Transverse colon (tissue), 4 donors: Measurements from ENCODE around the gene VGLL3. TPM values are rescaled to one million over a fixed set of nuclear protein-coding genes. Genes with fewer than 3 reads are reported as not detected.

Experiments
- DNase-seq: peaks from one replicate; pipeline ENCODE4 v3.0.0-alpha.2; 2019
- H3K27ac ChIP-seq, 4 donors: fragments of 200-600 bp; sonication (generic); 2 replicates each; pipeline ENCODE4 v1.5.1; 2016 to 2018; ENCODE audit warnings: inconsistent platforms in 4 of 4
- H3K27me3 ChIP-seq: fragments of 200-600 bp; sonication (generic); 2 replicates; pipeline ENCODE4 v1.5.1; 2017; ENCODE audit warnings: inconsistent platforms
- H3K36me3 ChIP-seq, 4 donors: fragments of 200-600 bp; sonication (generic); 2 replicates each; pipeline ENCODE4 v1.5.1; 2017 to 2019; ENCODE audit warnings: inconsistent platforms in 4 of 4
- H3K4me1 ChIP-seq, 4 donors: fragments of 200-600 bp; sonication (generic); 2 replicates each; pipeline ENCODE4 v1.5.1; 2017 to 2020; ENCODE audit warnings: inconsistent platforms in 4 of 4
- H3K4me3 ChIP-seq, 4 donors: fragments of 200-600 bp; sonication (generic); 1 replicate in 1 of 4; 2 replicates in 3 of 4; pipeline versions ENCODE4 v1.5.1 to v1.6.1; 2017 to 2019; ENCODE audit warnings: inconsistent platforms in 4 of 4
- H3K9me3 ChIP-seq, 2 donors: fragments of 200-600 bp; sonication (generic); 2 replicates each; pipeline ENCODE4 v1.5.1; 2017 to 2019; ENCODE audit warnings: inconsistent platforms in 2 of 2
- EP300 ChIP-seq: sonication (generic); formaldehyde crosslinking; IDR thresholded peaks from one replicate; pipeline ENCODE4 v1.6.1; 2017; ENCODE audit warnings: antibody characterized with exemption, low read depth
- POLR2A ChIP-seq: fragments of 450-650 bp; IDR thresholded peaks from one replicate; pipeline ENCODE4 v1.6.1; 2016; ENCODE audit warnings: antibody characterized with exemption, mild to moderate bottlenecking, moderate library complexity
- POLR2AphosphoS5 ChIP-seq, 3 donors: sonication (generic); formaldehyde crosslinking; IDR thresholded peaks; one replicate each; pipeline ENCODE4 v1.6.1; 2016; ENCODE audit warnings: antibody characterized with exemption in 3 of 3
- WGBS, 2 donors: methylation state at CpG; one replicate each; pipeline ENCODE4 v1.1.5; 2018; ENCODE audit warnings: low coverage in 1 of 2; 5-methylcytosine and 5-hydroxymethylcytosine counted together
- in situ Hi-C, 4 donors: fragments of 200-750 bp; cut with MboI; loops; one replicate each; pipeline versions ENCODE4 v1.15.0 to v1.15.1; 2017; ENCODE audit warnings: low sequenced_read_pairs in 3 of 4, low pct_ligation_motif_present in 1 of 4, low pct_unique_long_range_greater_than_20kb in 1 of 4
- intact Hi-C: fragments of 100-400 bp; cut with DNase I; formaldehyde crosslinking; loops from one replicate; pipeline ENCODE4 v1.15.1; 2023; ENCODE audit warnings: low total_unique reads
- total RNA-seq, 4 donors: library from RNA; depleted of rRNA; stranded (reverse); fragments of >200 nt; gene quantifications; one replicate each; pipeline ENCODE4 v1.1.0, GENCODE V29; 2016
- TF ChIP-seq, protein P1 (sequence below), 5 experiments: fragments of 200-600 bp in 3 of 5; fragments of 450-650 bp in 2 of 5; sonication (generic) in 3 of 5; IDR thresholded peaks; 1 replicate in 2 of 5; 2 replicates in 3 of 5; pipeline ENCODE4 v1.5.1; 2016 to 2017; ENCODE audit warnings: antibody characterized with exemption in 5 of 5, inconsistent platforms in 3 of 5, mild to moderate bottlenecking in 2 of 5, moderate library complexity in 1 of 5

VGLL3 gene
- total RNA-seq, 4 donors from 2014 or later = 3.8 to 138 (median 8.0) TPM

DNA sequence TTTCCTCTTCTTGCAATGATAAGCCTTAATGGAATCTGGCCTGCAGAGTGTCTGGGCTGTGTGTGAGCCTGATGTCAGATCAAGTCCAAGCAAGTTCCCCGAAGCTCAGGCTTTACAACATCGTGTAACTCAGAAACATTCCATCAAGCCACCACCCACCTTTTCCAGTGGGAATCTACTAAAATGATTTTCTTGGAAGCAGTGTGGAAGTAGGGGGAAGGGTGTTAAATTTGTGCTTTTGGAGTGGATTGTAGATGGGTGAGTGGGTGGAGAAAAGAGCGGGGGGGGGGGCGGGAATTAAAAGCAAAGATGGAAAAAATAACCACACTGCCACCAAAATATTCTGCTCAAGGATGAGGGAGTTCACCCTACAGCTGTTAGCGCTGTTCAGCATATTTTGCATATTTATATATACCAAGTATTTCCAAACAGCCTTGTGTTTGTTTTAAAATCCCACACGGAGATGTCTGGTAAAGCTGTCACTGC, 53.6 kb downstream of the VGLL3 start:
- no peak overlapping the region for H3K4me3 ChIP-seq
- H3K4me1 ChIP-seq = no peaks in the 10 kb centered on the region
- in situ Hi-C loops = no loop called here
- WGBS, 2 donors = 61 to 66% methylated on average over 5 to 6 of the region's 6 CpGs
- intact Hi-C loops = loop anchor here (10.0 kb wide), 1 partner anchor 907 kb away; no protein-coding TSS in a partner anchor
- H3K27ac ChIP-seq = peak overlapping the region in 2 of 4 donors; percentile 1 to 31
- no peak for TF ChIP-seq POLR2A
- TF ChIP-seq EP300 = no peak
- H3K27me3 ChIP-seq = no peaks in the 10 kb centered on the region
- H3K9me3 ChIP-seq = no peaks in the 10 kb centered on the region
- no peaks in the 10 kb centered on the region for H3K36me3 ChIP-seq
- no peak for DNase-seq

DNA sequence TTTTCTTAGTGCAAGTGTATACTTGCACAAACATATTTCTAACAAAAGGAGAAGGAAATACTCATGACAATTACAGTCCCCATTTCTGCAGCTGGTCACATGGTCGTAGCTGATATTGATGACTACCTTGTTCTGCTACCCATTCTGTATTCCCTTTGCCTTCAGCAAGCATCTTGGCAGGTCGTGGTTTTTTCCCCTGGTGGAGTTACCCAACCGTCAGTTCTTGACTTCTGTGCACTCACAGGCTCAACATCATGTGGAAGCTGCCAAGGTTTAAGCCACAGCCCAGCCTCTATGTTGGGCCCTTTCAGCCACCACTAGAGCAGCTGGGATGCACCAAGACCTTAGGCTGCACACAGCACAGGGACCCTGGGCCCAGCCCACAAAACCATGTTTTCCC, 56.1 kb downstream of the VGLL3 start:
- no peaks in the 10 kb centered on the region for H3K27me3 ChIP-seq
- no peak for TF ChIP-seq POLR2AphosphoS5 (IDR thresholded peaks at IDR 0.05)
- TF ChIP-seq, protein P1, sequence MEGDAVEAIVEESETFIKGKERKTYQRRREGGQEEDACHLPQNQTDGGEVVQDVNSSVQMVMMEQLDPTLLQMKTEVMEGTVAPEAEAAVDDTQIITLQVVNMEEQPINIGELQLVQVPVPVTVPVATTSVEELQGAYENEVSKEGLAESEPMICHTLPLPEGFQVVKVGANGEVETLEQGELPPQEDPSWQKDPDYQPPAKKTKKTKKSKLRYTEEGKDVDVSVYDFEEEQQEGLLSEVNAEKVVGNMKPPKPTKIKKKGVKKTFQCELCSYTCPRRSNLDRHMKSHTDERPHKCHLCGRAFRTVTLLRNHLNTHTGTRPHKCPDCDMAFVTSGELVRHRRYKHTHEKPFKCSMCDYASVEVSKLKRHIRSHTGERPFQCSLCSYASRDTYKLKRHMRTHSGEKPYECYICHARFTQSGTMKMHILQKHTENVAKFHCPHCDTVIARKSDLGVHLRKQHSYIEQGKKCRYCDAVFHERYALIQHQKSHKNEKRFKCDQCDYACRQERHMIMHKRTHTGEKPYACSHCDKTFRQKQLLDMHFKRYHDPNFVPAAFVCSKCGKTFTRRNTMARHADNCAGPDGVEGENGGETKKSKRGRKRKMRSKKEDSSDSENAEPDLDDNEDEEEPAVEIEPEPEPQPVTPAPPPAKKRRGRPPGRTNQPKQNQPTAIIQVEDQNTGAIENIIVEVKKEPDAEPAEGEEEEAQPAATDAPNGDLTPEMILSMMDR (IDR thresholded peaks at IDR 0.05) = no peak
- TF ChIP-seq EP300 = no peak
- no peak for TF ChIP-seq POLR2A
- H3K4me1 ChIP-seq = no peaks in the 10 kb centered on the region
- H3K9me3 ChIP-seq = no peaks in the 10 kb centered on the region
- H3K4me3 ChIP-seq = no peak overlapping the region
- no peak for DNase-seq
- no peaks in the 10 kb centered on the region for H3K36me3 ChIP-seq
- intact Hi-C loops (loop anchor here (10.0 kb wide), 1 partner anchor 910 kb away; no protein-coding TSS in a partner anchor), in situ Hi-C loops (no loop called here)
- H3K27ac ChIP-seq = no peak overlapping the region
- WGBS, 2 donors = 60 to 65% methylated on average over 1 to 3 of the region's 3 CpGs

DNA sequence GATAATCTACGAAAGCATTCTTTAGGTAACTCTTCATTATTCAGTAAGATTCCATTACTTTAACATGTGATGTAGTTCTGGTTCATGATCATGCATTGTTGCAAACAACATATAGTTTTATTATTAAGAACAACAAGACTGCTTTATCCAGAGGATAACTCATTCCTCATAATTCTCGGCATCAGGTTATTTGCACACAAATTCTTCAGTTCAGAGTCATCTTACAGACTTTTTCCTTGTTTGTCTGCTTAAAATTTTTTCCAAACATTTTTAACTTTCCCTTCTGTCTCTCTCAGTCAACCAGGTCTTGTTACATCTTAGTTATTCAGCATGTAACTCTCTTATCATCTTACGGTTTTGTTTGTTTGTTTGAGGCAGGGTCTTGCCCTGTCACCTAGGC, 60.1 kb downstream of the VGLL3 start:
- Histone ChIP-seq H3K4me3 (no peak overlapping the region), H3K36me3 (no peaks in the 10 kb centered on the region), H3K9me3 (no peaks in the 10 kb centered on the region), H3K27me3 (no peaks in the 10 kb centered on the region), H3K4me1 (no peaks in the 10 kb centered on the region), H3K27ac (no peak overlapping the region)
- in situ Hi-C loops (no loop called here), intact Hi-C loops (loop anchor here (10.0 kb wide), 1 partner anchor 914 kb away; no protein-coding TSS in a partner anchor)
- WGBS, 2 donors = 72 to 79% methylated on average over 3 of the region's 3 CpGs
- DNase-seq = no peak
- TF ChIP-seq EP300 (no peak), POLR2A (no peak), POLR2AphosphoS5 (IDR thresholded peaks at IDR 0.05) (no peak)
- TF ChIP-seq, protein P1 (IDR thresholded peaks at IDR 0.05) = no peak

DNA sequence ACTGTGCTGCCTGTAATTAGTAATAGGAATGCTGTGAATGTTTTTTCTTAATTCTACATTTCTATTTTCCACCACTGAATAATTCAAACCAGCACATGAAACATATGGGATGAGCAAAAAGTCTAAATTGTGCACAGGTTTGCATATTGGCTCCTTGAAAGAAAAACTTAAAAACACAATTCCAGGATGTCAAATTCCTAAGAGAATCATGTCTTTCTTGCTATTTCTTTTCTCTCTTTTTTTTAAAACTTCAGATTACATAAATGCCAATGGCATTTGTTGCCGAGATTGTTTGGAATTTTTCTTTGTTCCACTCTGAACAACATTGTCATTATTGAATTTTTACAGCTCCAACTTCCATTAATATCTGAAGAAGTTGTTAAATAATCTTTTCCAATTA, 60.8 kb downstream of the VGLL3 start:
- Histone ChIP-seq H3K36me3 (no peaks in the 10 kb centered on the region), H3K4me3 (no peak overlapping the region), H3K4me1 (no peaks in the 10 kb centered on the region), H3K9me3 (no peaks in the 10 kb centered on the region), H3K27me3 (no peaks in the 10 kb centered on the region), H3K27ac (no peak overlapping the region)
- TF ChIP-seq EP300 = no peak
- TF ChIP-seq, protein P1 (IDR thresholded peaks at IDR 0.05) = no peak
- TF ChIP-seq POLR2A = no peak
- WGBS, 2 donors = 43 to 69% methylated on average over 1 of the region's 1 CpG
- DNase-seq = no peak
- in situ Hi-C loops = no loop called here
- intact Hi-C loops = loop anchor here (10.0 kb wide), 1 partner anchor 915 kb away; no protein-coding TSS in a partner anchor

DNA sequence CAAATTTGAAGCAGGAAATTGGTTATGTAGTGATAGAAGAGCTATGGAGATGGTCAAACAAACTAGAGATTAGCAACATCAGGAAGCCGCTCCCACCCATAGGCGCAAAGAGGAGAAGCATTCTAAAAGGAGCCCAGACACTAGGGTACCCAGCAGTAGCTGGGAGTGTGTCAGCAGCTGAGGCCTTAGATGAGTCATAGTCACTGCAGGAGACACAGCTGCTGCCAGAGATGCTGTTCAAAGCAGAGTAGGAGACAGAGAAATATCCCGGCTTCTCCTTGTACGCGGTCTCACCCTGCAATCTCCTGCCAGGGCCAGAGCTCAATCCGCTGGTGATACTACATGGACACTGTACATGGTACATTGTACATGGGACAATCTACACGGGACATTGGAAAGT, 61.9 kb downstream of the VGLL3 start:
- H3K27me3 ChIP-seq = no peaks in the 10 kb centered on the region
- H3K4me1 ChIP-seq = no peaks in the 10 kb centered on the region
- H3K9me3 ChIP-seq = no peaks in the 10 kb centered on the region
- WGBS, 2 donors = 77 to 100% methylated on average over 3 to 7 of the region's 7 CpGs
- TF ChIP-seq POLR2A (no peak), POLR2AphosphoS5 (IDR thresholded peaks at IDR 0.05) (no peak), EP300 (no peak)
- TF ChIP-seq, protein P1 (IDR thresholded peaks at IDR 0.05) = no peak
- H3K27ac ChIP-seq = no peak overlapping the region
- no peak for DNase-seq
- no peaks in the 10 kb centered on the region for H3K36me3 ChIP-seq
- no peak overlapping the region for H3K4me3 ChIP-seq
- intact Hi-C loops = no loop called here
- in situ Hi-C loops = no loop called here
